Measurements from ENCODE around the gene MACROD1. TPM values are rescaled to one million over a fixed set of nuclear protein-coding genes. Genes with fewer than 3 reads are reported as not detected.

The MACROD1 gene
- total and polyA plus RNA-seq, 9 of the 15 experiments (the other 6 are each of a cell fraction or from before 2014, with no cell fraction given): 1.1 to 60.0 (median 26.4) TPM

DNA sequence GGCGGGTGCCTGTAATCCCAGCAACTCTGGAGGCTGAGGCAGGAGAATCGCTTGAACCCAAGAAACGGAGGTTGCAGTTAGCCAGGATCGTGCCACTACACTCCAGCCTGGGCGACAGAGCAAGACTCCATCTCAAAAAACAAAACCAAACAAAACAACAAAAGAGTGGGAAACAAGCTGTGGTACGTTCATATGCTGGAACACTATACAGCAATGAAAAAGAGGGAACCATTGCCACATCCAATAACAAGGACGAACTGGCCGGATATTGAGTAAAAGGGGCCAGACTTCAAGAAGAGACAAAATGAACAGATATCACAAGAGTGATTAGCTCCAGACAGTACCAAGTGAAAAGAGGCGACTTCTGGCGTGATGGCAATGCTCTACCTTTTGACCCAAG lies 4.9 kb downstream of the MACROD1 start (continued):
- TF ChIP-seq, protein P1, sequence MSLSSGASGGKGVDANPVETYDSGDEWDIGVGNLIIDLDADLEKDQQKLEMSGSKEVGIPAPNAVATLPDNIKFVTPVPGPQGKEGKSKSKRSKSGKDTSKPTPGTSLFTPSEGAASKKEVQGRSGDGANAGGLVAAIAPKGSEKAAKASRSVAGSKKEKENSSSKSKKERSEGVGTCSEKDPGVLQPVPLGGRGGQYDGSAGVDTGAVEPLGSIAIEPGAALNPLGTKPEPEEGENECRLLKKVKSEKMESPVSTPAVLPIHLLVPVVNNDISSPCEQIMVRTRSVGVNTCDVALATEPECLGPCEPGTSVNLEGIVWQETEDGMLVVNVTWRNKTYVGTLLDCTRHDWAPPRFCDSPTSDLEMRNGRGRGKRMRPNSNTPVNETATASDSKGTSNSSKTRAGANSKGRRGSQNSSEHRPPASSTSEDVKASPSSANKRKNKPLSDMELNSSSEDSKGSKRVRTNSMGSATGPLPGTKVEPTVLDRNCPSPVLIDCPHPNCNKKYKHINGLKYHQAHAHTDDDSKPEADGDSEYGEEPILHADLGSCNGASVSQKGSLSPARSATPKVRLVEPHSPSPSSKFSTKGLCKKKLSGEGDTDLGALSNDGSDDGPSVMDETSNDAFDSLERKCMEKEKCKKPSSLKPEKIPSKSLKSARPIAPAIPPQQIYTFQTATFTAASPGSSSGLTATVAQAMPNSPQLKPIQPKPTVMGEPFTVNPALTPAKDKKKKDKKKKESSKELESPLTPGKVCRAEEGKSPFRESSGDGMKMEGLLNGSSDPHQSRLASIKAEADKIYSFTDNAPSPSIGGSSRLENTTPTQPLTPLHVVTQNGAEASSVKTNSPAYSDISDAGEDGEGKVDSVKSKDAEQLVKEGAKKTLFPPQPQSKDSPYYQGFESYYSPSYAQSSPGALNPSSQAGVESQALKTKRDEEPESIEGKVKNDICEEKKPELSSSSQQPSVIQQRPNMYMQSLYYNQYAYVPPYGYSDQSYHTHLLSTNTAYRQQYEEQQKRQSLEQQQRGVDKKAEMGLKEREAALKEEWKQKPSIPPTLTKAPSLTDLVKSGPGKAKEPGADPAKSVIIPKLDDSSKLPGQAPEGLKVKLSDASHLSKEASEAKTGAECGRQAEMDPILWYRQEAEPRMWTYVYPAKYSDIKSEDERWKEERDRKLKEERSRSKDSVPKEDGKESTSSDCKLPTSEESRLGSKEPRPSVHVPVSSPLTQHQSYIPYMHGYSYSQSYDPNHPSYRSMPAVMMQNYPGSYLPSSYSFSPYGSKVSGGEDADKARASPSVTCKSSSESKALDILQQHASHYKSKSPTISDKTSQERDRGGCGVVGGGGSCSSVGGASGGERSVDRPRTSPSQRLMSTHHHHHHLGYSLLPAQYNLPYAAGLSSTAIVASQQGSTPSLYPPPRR (CRISPR knock-in tag; IDR thresholded peaks at IDR 0.05; ENCODE audit: borderline replicate concordance): no peak

DNA sequence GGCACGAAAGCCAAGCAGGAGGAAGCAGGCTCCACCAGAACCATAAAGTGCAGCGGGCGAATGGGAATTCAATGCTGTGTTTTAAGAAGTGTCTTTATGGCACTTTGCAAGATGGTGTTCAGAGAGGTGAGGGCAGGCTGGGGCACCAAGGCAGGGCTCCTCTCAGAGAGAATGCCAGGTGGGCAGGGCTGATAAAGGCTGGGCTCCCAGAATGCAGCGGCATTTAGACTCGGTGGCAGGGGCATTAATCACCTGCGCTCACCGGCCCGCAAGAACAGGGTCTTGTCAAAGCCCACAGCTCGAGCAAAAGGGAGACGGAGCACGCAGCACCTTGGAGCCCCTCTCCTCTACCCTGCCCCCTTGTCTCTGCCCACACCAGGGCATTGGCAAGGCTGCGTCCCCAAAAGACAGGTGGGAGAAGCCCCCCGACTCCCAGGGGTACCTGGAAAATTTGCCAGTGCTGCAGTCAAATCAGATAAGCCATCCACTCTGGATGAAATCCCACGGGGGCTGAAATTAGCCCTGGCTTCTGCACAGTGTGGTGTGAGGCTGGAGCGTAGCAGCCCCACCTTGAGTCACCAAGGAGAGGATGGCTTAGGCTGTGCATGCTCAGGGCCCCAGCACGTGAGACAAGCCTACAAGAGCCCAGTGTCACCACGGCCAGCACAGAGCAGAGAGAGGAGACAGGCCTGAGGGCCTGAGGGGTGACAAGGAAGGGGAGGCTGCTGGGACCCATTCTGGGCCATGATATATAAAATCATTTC lies 8.1 kb downstream of the MACROD1 start:
- DNase-seq (ENCODE audit: extremely low read depth in 1 of 4, low spot score in 3 of 4) (no peak), FAIRE-seq (no peak), ATAC-seq (no peak)
- intact Hi-C loops (cut with micrococcal nuclease): no loop called here
- Histone ChIP-seq H3K36me3 (ENCODE audit: control insufficient read depth, insufficient read depth, low read length) (peaks cover 6% of the 10 kb centered on the region; the same call in 2 of the 3 replicates), H3K9ac (ENCODE audit: insufficient read depth in 1 of 2, low read depth in 2 of 2, low read length in 2 of 2) (peak overlapping the region in 1 of 2 experiments; percentile 49; a peak in 2 of 4 replicates), H3K27me3 (ENCODE audit: control insufficient read depth in 2 of 2, insufficient read depth in 2 of 2, low read length in 2 of 2) (no peaks in the 10 kb centered on the region), H4K20me1 (replicated peaks; ENCODE audit: control insufficient read depth, insufficient read depth, low read length) (peaks cover 16% of the 10 kb centered on the region), H3K27ac (ENCODE audit: extremely low read depth, low read depth, low read length) (no peak overlapping the region), H3K4me3 (no peak overlapping the region), H3K9me3 (replicated peaks; ENCODE audit: control insufficient read depth, insufficient read depth, low read depth, low read length) (no peaks in the 10 kb centered on the region), H3K9me1 (ENCODE audit: control insufficient read depth, insufficient read depth, low read length) (no peaks in the 10 kb centered on the region), H3K4me2 (ENCODE audit: insufficient read depth, low read length) (no peak overlapping the region), H2AFZ (ENCODE audit: low read depth, low read length) (no peak overlapping the region), H3K4me1 (replicated peaks in 1 of 2; ENCODE audit: control insufficient read depth in 2 of 2, insufficient read depth in 2 of 2, low read length in 2 of 2) (peaks cover 6 to 19% of the 10 kb centered on the region in 2 experiments; a peak in 4 of 5 replicates), H3K79me2 (ENCODE audit: control insufficient read depth, insufficient read depth, low read length) (peaks cover 11% of the 10 kb centered on the region)
- ChIA-PET CTCF (ENCODE audit: low intra/inter-chr PET ratio) (no interaction called here), POLR2A (no interaction called here)
- no TSS peak for BruUV-seq (replicated peaks)
- in situ Hi-C loops (cut with MboI): no loop called here
- WGBS (ENCODE audit: insufficient coverage, low coverage, missing lambda C conversion rate): 85% methylated on average over 15 of the region's 17 CpGs
- TF ChIP-seq, protein P2, sequence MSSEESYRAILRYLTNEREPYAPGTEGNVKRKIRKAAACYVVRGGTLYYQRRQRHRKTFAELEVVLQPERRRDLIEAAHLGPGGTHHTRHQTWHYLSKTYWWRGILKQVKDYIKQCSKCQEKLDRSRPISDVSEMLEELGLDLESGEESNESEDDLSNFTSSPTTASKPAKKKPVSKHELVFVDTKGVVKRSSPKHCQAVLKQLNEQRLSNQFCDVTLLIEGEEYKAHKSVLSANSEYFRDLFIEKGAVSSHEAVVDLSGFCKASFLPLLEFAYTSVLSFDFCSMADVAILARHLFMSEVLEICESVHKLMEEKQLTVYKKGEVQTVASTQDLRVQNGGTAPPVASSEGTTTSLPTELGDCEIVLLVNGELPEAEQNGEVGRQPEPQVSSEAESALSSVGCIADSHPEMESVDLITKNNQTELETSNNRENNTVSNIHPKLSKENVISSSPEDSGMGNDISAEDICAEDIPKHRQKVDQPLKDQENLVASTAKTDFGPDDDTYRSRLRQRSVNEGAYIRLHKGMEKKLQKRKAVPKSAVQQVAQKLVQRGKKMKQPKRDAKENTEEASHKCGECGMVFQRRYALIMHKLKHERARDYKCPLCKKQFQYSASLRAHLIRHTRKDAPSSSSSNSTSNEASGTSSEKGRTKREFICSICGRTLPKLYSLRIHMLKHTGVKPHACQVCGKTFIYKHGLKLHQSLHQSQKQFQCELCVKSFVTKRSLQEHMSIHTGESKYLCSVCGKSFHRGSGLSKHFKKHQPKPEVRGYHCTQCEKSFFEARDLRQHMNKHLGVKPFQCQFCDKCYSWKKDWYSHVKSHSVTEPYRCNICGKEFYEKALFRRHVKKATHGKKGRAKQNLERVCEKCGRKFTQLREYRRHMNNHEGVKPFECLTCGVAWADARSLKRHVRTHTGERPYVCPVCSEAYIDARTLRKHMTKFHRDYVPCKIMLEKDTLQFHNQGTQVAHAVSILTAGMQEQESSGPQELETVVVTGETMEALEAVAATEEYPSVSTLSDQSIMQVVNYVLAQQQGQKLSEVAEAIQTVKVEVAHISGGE (CRISPR knock-in tag; IDR thresholded peaks at IDR 0.05): no peak
- TF ChIP-seq HNRNPLL (IDR thresholded peaks at IDR 0.05; ENCODE audit: low read depth, low read length, poor library complexity, severe bottlenecking) (no peak), TFAM (CRISPR knock-in tag; conservative IDR thresholded peaks at IDR 0.05) (no peak)
- TF ChIP-seq, protein P3, sequence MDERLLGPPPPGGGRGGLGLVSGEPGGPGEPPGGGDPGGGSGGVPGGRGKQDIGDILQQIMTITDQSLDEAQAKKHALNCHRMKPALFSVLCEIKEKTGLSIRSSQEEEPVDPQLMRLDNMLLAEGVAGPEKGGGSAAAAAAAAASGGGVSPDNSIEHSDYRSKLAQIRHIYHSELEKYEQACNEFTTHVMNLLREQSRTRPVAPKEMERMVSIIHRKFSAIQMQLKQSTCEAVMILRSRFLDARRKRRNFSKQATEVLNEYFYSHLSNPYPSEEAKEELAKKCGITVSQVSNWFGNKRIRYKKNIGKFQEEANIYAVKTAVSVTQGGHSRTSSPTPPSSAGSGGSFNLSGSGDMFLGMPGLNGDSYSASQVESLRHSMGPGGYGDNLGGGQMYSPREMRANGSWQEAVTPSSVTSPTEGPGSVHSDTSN (CRISPR knock-in tag; IDR thresholded peaks at IDR 0.05; ENCODE audit: low read depth): no peak
- TF ChIP-seq, protein P3 (tag; conservative IDR thresholded peaks at IDR 0.05; ENCODE audit: low read depth): no peak
